ENCODE data around the gene FUT1. TPM values are rescaled to one million over a fixed set of nuclear protein-coding genes. Genes with fewer than 3 reads are reported as not detected.

The FUT1 gene
- total RNA-seq, 4 donors from 2014 or later: 2.2 to 7.1 (median 5.3) TPM

- DNase-seq (ENCODE audit: low spot score) (no peak), ATAC-seq (ENCODE audit: low FRiP score) (no peak)
- TF ChIP-seq CTCF (IDR thresholded peaks at IDR 0.05): no peak
These were observed 39.2 kb downstream of the FUT1 start for GRCh38 chr19:48713041-48713863.

DNA sequence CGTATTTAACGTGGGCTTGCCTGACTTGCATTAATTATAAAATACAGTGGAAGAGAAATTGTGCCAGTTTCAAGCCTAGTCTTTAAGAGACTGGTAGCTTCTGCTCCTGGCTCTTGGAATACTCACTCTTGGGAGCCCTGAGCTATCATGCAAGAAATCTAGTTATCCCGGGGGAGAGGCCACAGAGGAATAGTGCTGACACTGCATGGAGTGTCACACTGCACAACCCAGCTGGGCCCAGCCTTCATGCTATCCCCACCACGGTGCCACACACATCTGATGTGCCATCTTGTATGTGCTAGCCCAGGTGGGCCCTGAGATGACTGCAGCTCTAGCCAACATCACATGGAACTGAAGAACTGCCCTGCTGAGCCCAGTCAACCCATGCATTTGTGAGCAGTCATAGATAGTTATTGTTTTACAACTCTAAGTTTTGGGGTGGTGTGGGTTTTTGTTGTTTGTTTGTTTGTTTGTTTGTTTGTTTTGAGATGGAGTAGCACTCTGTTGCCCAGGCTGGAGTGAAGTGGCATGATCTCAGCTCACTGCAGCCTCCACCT, 41.3 kb downstream of the FUT1 start:
- DNase-seq (ENCODE audit: low spot score): no peak
- ATAC-seq (ENCODE audit: low FRiP score): no peak
- no peak for TF ChIP-seq CTCF (IDR thresholded peaks at IDR 0.05)

GRCh38 chr19:48708471-48708870, 44.0 kb downstream of the FUT1 start:
- TF ChIP-seq CTCF (IDR thresholded peaks at IDR 0.05): no peak
- DNase-seq (ENCODE audit: low spot score) (no peak), ATAC-seq (ENCODE audit: low FRiP score) (no peak)

DNA sequence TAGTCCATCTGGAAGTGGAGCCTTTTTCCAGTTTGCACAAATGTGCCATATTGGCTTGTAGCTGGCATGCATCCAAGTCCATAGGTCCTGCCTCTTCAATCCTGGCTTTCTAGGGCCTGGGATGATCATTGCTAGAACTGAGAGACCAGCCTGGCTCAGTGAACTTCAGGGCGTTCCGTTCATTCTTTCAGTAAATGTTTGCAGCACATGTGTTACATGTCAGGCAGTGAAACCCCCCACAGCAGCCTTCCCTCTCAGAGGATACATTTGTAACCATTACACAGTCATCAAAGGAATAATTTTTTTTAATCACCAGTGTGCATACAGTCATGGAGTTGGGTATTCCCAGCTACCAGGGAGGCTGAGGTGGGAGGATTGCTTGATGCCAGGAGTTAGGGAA, 47.0 kb downstream of the FUT1 start:
- no peak for TF ChIP-seq CTCF (IDR thresholded peaks at IDR 0.05)
- DNase-seq (ENCODE audit: low spot score) (no peak), ATAC-seq (ENCODE audit: low FRiP score) (no peak)

- no peak for TF ChIP-seq CTCF (IDR thresholded peaks at IDR 0.05)
- no peak for ATAC-seq (ENCODE audit: low FRiP score)
- no peak for DNase-seq (ENCODE audit: low spot score)
These were observed 49.1 kb downstream of the FUT1 start for GRCh38 chr19:48703316-48703715.

GRCh38 chr19:48702701-48703100, 49.7 kb downstream of the FUT1 start:
- ATAC-seq (ENCODE audit: low FRiP score) (no peak), DNase-seq (ENCODE audit: low spot score) (no peak)
- no peak for TF ChIP-seq CTCF (IDR thresholded peaks at IDR 0.05)

DNA sequence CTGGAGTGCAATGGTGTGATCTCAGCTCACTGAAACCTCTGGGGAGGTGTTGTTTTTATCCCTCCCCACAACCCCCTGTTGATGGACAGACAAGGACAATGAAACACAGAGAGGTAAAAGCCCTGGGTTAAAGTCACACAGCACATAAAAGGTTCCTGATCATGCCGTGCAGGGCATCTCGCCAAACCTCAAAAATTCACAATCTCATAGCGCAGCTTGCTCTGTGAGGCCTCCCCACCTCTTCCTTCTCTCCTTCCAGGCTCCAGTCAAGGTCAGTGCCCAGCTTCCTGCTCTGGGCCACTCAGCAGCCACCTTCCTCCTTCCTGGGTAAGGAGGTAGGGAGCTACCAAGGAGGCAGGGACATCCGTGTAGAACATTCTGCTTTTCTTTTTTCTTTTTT, 54.4 kb downstream of the FUT1 start:
- ATAC-seq (ENCODE audit: low FRiP score) (no peak), DNase-seq (ENCODE audit: low spot score) (no peak)
- no peak for TF ChIP-seq CTCF (IDR thresholded peaks at IDR 0.05)
